Astrocyte (in vitro differentiated cells and primary cell): ENCODE data around the gene ADD3.

Experiments used
- EZH2 ChIP-seq: IDR thresholded peaks from 2 replicates; pipeline ENCODE4 v1.6.1; 2012; ENCODE audit warnings: mild to moderate bottlenecking, low read length, inconsistent platforms; ENCODE audit not compliant: insufficient read depth
- TF ChIP-seq, protein P1 (sequence below): IDR thresholded peaks from 2 replicates; pipeline ENCODE4 v1.5.1; 2011; ENCODE audit warnings: low read depth, mild to moderate bottlenecking, inconsistent platforms, low read length, moderate library complexity; ENCODE audit not compliant: insufficient read depth

DNA sequence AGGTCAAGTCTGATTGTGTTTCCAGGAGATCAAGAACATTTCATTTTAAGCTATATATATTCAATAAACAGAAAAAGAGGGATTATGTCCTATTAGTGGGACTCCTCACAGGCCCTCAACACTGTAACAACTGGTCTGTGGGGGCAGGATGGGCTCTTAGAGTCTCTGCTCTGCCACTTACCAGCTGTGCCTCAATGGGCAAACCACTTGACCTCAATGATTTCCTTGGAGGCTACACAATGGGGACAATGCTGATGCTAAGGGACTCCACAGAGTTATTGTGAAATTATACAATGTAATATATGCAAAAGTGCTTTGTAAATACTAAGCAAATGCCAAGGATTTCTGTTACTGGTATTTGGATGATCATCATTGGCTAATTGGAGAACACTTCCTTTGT is 166.4 kb downstream of the ADD3 start:
- no peak for TF ChIP-seq EZH2
- TF ChIP-seq, protein P1, sequence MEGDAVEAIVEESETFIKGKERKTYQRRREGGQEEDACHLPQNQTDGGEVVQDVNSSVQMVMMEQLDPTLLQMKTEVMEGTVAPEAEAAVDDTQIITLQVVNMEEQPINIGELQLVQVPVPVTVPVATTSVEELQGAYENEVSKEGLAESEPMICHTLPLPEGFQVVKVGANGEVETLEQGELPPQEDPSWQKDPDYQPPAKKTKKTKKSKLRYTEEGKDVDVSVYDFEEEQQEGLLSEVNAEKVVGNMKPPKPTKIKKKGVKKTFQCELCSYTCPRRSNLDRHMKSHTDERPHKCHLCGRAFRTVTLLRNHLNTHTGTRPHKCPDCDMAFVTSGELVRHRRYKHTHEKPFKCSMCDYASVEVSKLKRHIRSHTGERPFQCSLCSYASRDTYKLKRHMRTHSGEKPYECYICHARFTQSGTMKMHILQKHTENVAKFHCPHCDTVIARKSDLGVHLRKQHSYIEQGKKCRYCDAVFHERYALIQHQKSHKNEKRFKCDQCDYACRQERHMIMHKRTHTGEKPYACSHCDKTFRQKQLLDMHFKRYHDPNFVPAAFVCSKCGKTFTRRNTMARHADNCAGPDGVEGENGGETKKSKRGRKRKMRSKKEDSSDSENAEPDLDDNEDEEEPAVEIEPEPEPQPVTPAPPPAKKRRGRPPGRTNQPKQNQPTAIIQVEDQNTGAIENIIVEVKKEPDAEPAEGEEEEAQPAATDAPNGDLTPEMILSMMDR, result no peak
